ENCODE data around the gene IL1A.

The IL1A gene

GRCh38 chr2:112725545-112726457 lies 58.5 kb downstream of the IL1A start:
- H3K9me3 ChIP-seq = no peaks in the 10 kb centered on the region
- no peak for DNase-seq
- TF ChIP-seq CTCF (IDR thresholded peaks at IDR 0.05; ENCODE audit: low read depth, low read length) = no peak
- no peaks in the 10 kb centered on the region for H3K27me3 ChIP-seq
- H3K36me3 ChIP-seq = no peaks in the 10 kb centered on the region
- no peak overlapping the region for H3K4me3 ChIP-seq (ENCODE audit: low read depth, low read length)
- no peaks in the 10 kb centered on the region for H3K4me1 ChIP-seq

- Histone ChIP-seq H3K36me3 (no peaks in the 10 kb centered on the region), H3K27me3 (no peaks in the 10 kb centered on the region), H3K4me3 (ENCODE audit: low read depth, low read length) (no peak overlapping the region), H3K9me3 (no peaks in the 10 kb centered on the region), H3K4me1 (no peaks in the 10 kb centered on the region)
- no peak for TF ChIP-seq CTCF (IDR thresholded peaks at IDR 0.05; ENCODE audit: low read depth, low read length)
- no peak for DNase-seq
These were observed 59.4 kb downstream of the IL1A start for GRCh38 chr2:112724591-112725525.

GRCh38 chr2:112723995-112724394 lies 60.3 kb downstream of the IL1A start:
- Histone ChIP-seq H3K36me3 (no peaks in the 10 kb centered on the region), H3K4me1 (no peaks in the 10 kb centered on the region), H3K27me3 (no peaks in the 10 kb centered on the region), H3K9me3 (no peaks in the 10 kb centered on the region), H3K4me3 (ENCODE audit: low read depth, low read length) (no peak overlapping the region)
- no peak for TF ChIP-seq CTCF (IDR thresholded peaks at IDR 0.05; ENCODE audit: low read depth, low read length)
- DNase-seq = no peak

Data from BE2C (cell line).